Pancreas (tissue), 10 donors: ENCODE measurements around the gene FBXO31. TPM values are rescaled to one million over a fixed set of nuclear protein-coding genes. Genes with fewer than 3 reads are reported as not detected.

ENCODE experiments used
- ATAC-seq, 4 donors: fragments of 200-7000 bp; cut with Tn5 transposase; one replicate each; pipeline versions ENCODE4 v1.8.0 to v1.9.1; 2020; ENCODE audit warnings: mild to moderate bottlenecking in 4 of 4, moderate library complexity in 4 of 4
- DNase-seq, 6 donors: peaks; one replicate each; pipeline ENCODE4 v3.0.0-alpha.2; 2020
- FAIRE-seq: peaks from 2 replicates; lab custom pipeline; 2012; peaks lifted over from hg19 to GRCh38; lab: Jason Lieb, UNC
- H3K27ac ChIP-seq, 4 donors: fragments of 200-600 bp; sonication (generic); 1 replicate in 3 of 4; 2 replicates in 1 of 4; pipeline versions ENCODE4 v1.5.0 to v1.8.0; 2020
- H3K27me3 ChIP-seq, 4 donors: fragments of 200-600 bp; one replicate each; pipeline ENCODE4 v1.8.0; 2021
- H3K36me3 ChIP-seq, 3 donors: fragments of 200-600 bp; sonication (generic) in 1 of 3; one replicate each; pipeline versions ENCODE4 v1.5.0 to v1.8.0; 2020 to 2021
- H3K4me1 ChIP-seq, 3 donors: fragments of 200-600 bp; one replicate each; pipeline ENCODE4 v1.8.0; 2021
- H3K4me3 ChIP-seq, 4 donors: fragments of 200-600 bp; sonication (generic) in 2 of 4; one replicate each; pipeline versions ENCODE4 v1.5.0 to v1.8.0; 2020 to 2021
- H3K9me3 ChIP-seq, 4 donors: fragments of 200-600 bp; one replicate each; pipeline ENCODE4 v1.8.0; 2021
- CTCF ChIP-seq, 4 donors: fragments of 200-600 bp; sonication (generic) in 3 of 4; IDR thresholded peaks; one replicate each; pipeline versions ENCODE4 v1.5.0 to v1.8.0; 2021; ENCODE audit warnings: antibody characterized with exemption in 4 of 4
- WGBS, 2 donors: extraction: QIAGEN DNeasy Blood & Tissue Kit; methylation state at CpG; one replicate each; pipeline ENCODE4 v1.1.7; 2013; 5-methylcytosine and 5-hydroxymethylcytosine counted together
- intact Hi-C, 3 donors: fragments of 100-400 bp; cut with DNase I; formaldehyde crosslinking; loops; one replicate each; pipeline versions ENCODE4 v1.11.1 to v1.14.2; 2022
- polyA plus RNA-seq, 2 donors: library from polyadenylated mRNA; stranded (reverse); fragments of 200-250 nt; gene quantifications; one replicate each; pipeline ENCODE4 v1.2.3, GENCODE V29; 2013
- total RNA-seq, 6 donors: library from RNA; stranded (reverse); fragmentation: NEBNext Ultra II Directional in 4 of 6; extraction: Animal tissue kit (Norgen Biotek cat#: 25700) in 4 of 6; gene quantifications; one replicate each; pipeline versions ENCODE4 v1.2.1 to v1.2.4, GENCODE V29; 2021 to 2023
- donor health status: healthy with polysubstance abuse.
- donor health status: DM: no; HTN: no; CAD: no; lungs with moderate emphysema.
- donor health status: DM: no; HTN: no; CAD: no.
- donor health status: control.
- donor health status: control.
- donor health status: Bipolar disorder and iron deficiency.
- donor health status: DM: yes; HTN: yes; CAD: no.
- donor health status: DM: no; HTN: no; CAD: no.
- donor health status: DM: no; HTN: no; CAD: no.
- donor health status: DM: yes; HTN: yes; CAD: no.

Gene FBXO31
- total and polyA plus RNA-seq, 8 donors = 18.8 to 37.3 (median 24.9) TPM

- Histone ChIP-seq H3K4me3 (no peak overlapping the region), H3K27ac (no peak overlapping the region), H3K9me3 (no peaks in the 10 kb centered on the region), H3K36me3 (no peaks in the 10 kb centered on the region), H3K4me1 (peaks cover 7 to 10% (median 9%) of the 10 kb centered on the region in 3 donors), H3K27me3 (no peaks in the 10 kb centered on the region)
- DNase-seq = no peak
- FAIRE-seq = no peak
- TF ChIP-seq CTCF (IDR thresholded peaks at IDR 0.05) = no peak
- no peak for ATAC-seq
- intact Hi-C loops = no loop called here
These were observed 64.6 kb downstream of the FBXO31 start for GRCh38 chr16:87319011-87319410.

GRCh38 chr16:87317750-87318644 lies 65.6 kb downstream of the FBXO31 start:
- FAIRE-seq (no peak), DNase-seq (peak in 5 of 6 donors; percentile 51 to 73 (median 60)), ATAC-seq (peak; percentile 51 to 72 (median 61))
- intact Hi-C loops = no loop called here
- Histone ChIP-seq H3K9me3 (no peaks in the 10 kb centered on the region), H3K27me3 (no peaks in the 10 kb centered on the region), H3K27ac (peak overlapping the region; percentile 81 to 92 (median 91)), H3K4me1 (peaks cover 7 to 10% (median 9%) of the 10 kb centered on the region in 3 donors), H3K36me3 (no peaks in the 10 kb centered on the region), H3K4me3 (peak overlapping the region; percentile 85 to 97 (median 88))
- WGBS, 2 donors = 4% methylated on average over 28 of the region's 28 CpGs
- TF ChIP-seq CTCF (IDR thresholded peaks at IDR 0.05) = no peak

- Histone ChIP-seq H3K27me3 (no peaks in the 10 kb centered on the region), H3K4me3 (peak within 1 kb of the TSS; percentile 85 to 97 (median 88)), H3K27ac (peak within 1 kb of the TSS; percentile 81 to 92 (median 91)), H3K4me1 (peaks cover 7 to 10% (median 9%) of the 10 kb centered on the region in 3 donors), H3K36me3 (no peaks in the 10 kb centered on the region), H3K9me3 (no peaks in the 10 kb centered on the region)
- peak; percentile 5 to 34 (median 20) for TF ChIP-seq CTCF (IDR thresholded peaks at IDR 0.05)
- DNase-seq (peak; percentile 95 to 98 (median 96)), ATAC-seq (peak; percentile 96 to 99 (median 97)), FAIRE-seq (no peak)
- intact Hi-C loops = no loop called here
- 0 to 1% methylated on average over 49 to 64 of the region's 64 CpGs for WGBS, 2 donors
These were observed 66.4 kb downstream of the FBXO31 start, which contains the start of gene C16orf95 for GRCh38 chr16:87316923-87317749. Gene C16orf95 (minus strand): TSS chr16:87317392. CDS start chr16:87317242, 150 bp downstream.

- intact Hi-C loops = no loop called here
- H3K4me1 ChIP-seq = peaks cover 7 to 10% (median 9%) of the 10 kb centered on the region in 3 donors
- FAIRE-seq (no peak), DNase-seq (peak in 1 of 6 donors; percentile 30), ATAC-seq (no peak)
- no peaks in the 10 kb centered on the region for H3K27me3 ChIP-seq
- peak overlapping the region; percentile 81 to 92 (median 91) for H3K27ac ChIP-seq
- no peaks in the 10 kb centered on the region for H3K36me3 ChIP-seq
- 93 to 97% methylated on average over 4 of the region's 4 CpGs for WGBS, 2 donors
- H3K4me3 ChIP-seq = peak overlapping the region; percentile 85 to 97 (median 88)
- TF ChIP-seq CTCF (IDR thresholded peaks at IDR 0.05) = no peak
- no peaks in the 10 kb centered on the region for H3K9me3 ChIP-seq
These were observed 67.1 kb downstream of the FBXO31 start for GRCh38 chr16:87316450-87316922.
